ENCODE results near the gene HPS3.
"Not testable (repeated sequence)": the region's sequence is repeated elsewhere in the genome, so short reads cannot be mapped to it uniquely, and the experiment has no call there.

Gene HPS3, protein sequence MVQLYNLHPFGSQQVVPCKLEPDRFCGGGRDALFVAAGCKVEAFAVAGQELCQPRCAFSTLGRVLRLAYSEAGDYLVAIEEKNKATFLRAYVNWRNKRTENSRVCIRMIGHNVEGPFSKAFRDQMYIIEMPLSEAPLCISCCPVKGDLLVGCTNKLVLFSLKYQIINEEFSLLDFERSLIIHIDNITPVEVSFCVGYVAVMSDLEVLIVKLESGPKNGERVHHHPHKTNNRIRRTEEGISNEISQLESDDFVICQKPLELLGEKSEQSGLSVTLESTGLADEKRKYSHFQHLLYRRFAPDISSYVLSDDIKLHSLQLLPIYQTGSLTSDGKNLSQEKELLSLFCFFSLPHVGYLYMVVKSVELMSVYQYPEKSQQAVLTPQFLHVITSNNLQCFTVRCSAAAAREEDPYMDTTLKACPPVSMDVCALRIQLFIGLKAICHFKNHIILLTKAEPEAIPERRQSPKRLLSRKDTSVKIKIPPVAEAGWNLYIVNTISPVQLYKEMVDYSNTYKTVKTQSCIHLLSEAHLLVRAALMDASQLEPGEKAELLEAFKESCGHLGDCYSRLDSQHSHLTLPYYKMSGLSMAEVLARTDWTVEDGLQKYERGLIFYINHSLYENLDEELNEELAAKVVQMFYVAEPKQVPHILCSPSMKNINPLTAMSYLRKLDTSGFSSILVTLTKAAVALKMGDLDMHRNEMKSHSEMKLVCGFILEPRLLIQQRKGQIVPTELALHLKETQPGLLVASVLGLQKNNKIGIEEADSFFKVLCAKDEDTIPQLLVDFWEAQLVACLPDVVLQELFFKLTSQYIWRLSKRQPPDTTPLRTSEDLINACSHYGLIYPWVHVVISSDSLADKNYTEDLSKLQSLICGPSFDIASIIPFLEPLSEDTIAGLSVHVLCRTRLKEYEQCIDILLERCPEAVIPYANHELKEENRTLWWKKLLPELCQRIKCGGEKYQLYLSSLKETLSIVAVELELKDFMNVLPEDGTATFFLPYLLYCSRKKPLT

GRCh38 chr3:149129326-149130205 is at the start of gene HPS3:
Gene HPS3 (plus strand): TSS chr3:149129638. CDS start chr3:149129724, 86 bp downstream.
- peak; percentile 97 for DNase-seq

DNA sequence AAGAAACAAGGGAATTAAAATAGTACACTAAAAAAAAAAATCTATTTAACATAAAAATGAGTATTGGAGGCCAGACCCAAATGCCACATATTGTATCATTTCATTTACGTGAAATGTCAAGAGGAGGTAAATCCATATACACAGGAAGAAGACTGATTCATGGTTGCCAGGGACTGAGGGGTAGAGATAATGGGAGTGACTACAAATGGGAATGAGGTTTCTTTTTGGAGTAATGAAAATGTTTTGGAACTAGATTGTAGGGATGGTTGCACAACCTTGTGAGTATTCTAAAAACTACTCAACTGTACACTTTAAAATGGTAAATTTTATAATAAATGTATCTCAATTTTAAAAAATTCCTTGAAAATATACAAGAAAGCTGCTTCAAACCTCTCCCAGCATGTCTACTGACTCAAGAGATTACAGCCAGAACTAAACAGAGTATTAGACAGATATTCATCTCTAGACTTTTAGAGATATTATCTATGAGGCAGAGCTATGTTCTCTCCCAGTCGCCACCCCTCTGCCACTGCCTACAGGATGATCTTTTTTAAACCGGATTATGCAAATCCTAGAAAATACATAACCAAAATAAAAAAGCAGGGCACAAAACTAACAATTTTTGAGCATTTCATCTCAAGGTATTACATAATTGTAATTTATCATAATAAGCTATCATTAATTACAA is 49.3 kb upstream of the HPS3 start:
- DNase-seq, result peak; percentile 62

DNA sequence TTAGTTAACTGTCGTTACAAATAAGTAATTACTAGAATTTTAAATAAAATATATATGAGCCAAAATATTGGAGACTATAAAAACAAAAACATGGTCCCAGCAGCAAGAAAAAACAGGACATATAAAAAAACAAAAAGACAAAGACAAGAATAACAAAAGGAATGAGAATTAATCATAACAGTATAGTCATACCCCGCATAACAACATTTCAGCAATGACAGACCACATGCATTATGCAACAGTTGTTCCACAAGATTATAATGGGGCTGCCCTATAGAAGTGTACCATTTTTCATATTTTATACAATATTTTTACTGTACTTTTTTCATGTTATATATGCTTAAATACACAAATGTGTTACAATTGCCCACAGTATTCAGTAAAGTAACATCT is 48.7 kb upstream of the HPS3 start:
- peak; percentile 30 for DNase-seq

DNA sequence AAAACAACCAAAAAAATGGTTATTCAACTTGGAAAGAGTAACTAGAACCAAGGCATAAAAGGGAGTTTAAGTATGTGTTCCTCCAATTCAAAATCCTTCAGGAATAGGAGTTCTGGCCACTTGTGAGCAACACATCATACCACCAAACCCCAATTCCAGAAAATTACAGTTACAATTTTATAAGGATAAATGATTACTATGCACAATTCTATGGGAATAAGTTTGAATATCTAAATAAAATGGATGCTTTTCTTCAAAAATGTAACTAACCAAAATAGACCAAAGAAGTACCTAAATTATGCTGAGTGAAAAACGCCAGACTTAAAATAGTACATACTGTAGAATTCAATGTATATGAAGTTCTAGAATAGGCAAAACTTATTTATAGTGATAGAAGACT is 47.7 kb upstream of the HPS3 start:
- DNase-seq, result no peak

DNA sequence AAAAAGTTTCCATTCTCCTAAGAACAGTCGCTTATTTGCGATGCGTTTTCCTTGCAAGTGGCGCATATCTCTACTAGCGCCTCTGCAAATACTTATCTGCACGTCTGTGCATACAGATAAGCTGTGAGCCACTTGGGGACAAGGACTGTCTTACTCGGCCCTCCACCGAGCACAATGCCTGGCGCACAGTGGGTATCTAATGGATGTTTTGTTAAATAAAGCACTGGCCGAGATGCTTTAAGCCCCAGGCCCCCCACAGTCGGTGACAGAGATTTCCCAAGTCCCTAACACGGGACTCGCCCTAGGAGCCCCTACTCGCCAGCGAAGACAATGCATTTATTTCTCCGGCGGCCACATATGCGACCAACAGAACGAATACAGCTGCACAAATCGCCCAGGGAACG is 43.6 kb upstream of the HPS3 start:
- DNase-seq, result peak; percentile 77

GRCh38 chr3:149086232-149086988 is 43.0 kb upstream of the HPS3 start, which contains the start of gene HLTF:
Gene HLTF (minus strand): TSS chr3:149086533. CDS start chr3:149086336, 197 bp downstream.
- peak; percentile 99 for DNase-seq

GRCh38 chr3:149087208-149087607 is 42.2 kb upstream of the HPS3 start:
- no peak for DNase-seq

DNA sequence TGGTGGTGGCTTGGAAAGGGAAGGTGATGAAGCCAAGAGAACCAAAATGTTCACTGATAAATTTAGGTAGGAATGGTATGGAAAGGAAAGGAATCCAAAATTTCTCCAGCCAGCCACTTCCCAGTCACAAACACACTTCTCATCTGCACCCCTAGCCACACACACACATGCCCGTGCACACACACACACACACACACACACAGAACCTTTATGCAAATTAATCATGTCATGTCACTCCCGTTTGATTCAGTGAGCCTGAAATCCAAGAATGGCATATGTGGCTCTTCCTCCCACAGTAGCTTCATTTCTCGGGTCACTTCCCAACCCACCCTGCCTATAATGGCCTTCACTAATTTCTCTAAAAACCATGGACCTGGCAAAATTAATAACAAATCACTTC is 40.0 kb upstream of the HPS3 start:
- no peak for DNase-seq

- DNase-seq, result peak; percentile 35
Measured at GRCh38 chr3:149090461-149090860, 39.0 kb upstream of the HPS3 start.

DNA sequence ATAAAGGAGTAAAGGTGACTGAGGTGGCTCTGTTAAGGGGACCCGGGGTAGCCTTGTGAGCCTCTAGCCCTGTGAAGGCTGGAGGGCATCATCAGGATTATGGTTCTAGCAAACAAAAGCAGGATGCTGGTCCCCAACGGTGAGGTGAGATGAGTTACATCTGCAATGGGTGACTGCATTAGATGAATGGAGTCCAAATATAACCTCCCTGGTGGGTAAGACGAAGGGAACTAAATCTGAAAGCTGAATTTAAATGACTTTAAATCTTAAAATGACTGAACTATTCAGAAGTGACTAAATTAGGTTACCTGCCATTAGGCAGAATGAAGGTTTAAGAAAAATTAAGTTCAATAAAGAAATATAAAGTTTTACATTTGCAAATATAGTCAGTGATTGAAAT is 38.5 kb upstream of the HPS3 start:
- no peak for DNase-seq

GRCh38 chr3:149091983-149092382 is 37.5 kb upstream of the HPS3 start:
- peak; percentile 15 for DNase-seq

- DNase-seq, result no peak
Measured at GRCh38 chr3:149095487-149095886, 34.0 kb upstream of the HPS3 start.

DNA sequence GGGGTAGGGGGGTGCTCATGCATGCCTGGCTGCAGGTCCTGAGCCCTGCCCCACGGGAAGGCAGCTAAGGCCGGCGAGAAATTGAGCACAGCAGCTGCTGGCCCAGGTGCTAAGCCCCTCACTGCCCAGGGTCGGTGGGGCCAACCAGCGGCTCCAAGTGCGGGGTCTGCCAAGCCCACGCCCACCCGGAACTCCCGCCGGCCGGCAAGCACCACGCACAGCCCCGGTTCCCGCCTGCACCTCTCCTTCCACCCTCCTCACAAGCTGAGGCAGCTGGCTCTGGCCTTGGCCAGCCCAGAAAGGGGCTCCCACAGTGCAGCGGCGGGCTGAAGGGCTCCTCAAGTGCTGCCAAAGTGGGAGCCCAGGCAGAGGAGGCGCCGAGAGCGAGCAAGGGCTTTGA is 31.5 kb upstream of the HPS3 start:
- DNase-seq, result not testable (repeated sequence)

DNA sequence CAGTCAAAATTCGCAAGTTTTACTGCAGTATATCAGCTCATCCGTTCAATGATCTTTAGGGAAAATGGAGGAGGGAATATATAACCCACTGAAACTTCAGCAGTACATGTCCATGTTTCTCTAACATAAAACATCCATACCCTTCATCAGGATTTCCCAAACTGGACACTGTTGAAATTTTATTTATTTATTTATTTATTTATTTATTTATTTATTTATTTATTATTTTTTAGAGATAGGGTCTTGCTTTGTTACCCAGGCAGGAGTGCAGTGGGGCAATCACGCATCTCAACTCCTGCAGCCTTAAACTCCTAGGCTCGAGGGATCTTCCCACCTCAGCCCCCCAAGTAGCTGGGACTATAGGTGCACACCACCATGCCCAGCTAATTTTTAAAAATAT is 28.3 kb upstream of the HPS3 start:
- no peak for DNase-seq

- no peak for DNase-seq
Measured at GRCh38 chr3:149101641-149102040, 27.8 kb upstream of the HPS3 start.

DNA sequence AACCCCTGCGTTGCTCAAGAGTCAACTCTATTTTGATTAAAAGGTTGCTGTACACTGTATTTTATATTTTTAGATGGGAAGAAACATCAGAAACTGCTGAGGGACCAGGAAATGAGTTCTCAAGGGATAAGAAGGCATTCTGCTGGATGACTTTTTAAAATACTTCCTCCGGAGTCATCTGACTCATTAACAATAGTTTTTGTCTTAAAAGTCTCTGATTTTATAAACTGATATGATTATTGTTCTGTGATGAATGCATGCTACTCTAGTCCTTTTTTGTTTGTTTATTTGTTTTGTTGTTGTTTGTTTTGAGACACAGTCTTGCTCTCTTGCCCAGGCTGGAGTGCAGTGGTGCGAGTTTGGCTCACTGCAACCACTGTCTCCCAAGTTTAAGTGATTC is 25.0 kb upstream of the HPS3 start:
- DNase-seq, result no peak

GRCh38 chr3:149114458-149114857 is 15.0 kb upstream of the HPS3 start:
- no peak for DNase-seq

GRCh38 chr3:149115114-149115513 is 14.3 kb upstream of the HPS3 start:
- DNase-seq, result no peak

DNA sequence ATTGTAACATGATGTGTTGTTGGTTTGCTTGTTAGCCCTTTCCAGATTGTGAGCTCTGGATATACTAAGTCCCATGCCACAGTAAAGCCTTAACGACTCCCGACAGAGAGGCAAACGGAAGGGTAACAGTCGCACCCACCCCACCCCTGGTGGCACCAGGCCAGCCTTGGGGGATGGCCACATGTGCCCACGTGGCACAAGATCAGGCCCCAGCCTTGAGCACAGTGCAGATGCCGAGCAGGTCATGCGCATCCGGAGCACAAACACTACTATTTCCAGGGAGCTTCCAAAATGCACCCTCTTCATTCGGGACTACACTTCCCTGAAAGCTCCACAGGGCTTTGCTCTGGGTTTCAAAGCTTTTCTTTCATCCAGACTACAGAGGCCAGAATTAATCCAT is 10.7 kb upstream of the HPS3 start:
- DNase-seq, result no peak

GRCh38 chr3:149119466-149119865 is 10.0 kb upstream of the HPS3 start:
- no peak for DNase-seq
